H1 (cell line): Measurements from ENCODE around the gene OSBPL5. TPM values are rescaled to one million over a fixed set of nuclear protein-coding genes. Genes with fewer than 3 reads are reported as not detected.

Source experiments
- CHD7 ChIP-seq: fragments of 300-600 bp; sonication (generic); IDR thresholded peaks from 2 replicates; pipeline ENCODE4 v1.7.1; 2012; ENCODE audit warnings: low read length, moderate library complexity, mild to moderate bottlenecking, inconsistent platforms; ENCODE audit not compliant: insufficient replicate concordance
- polyA plus RNA-seq, 7 experiments: library from polyadenylated mRNA; depleted of rRNA in 3 of 7; stranded (reverse) in 5 of 7; unstranded in 2 of 7; fragments of >200 nt in 5 of 7; fragments of 200-250 nt in 2 of 7; gene quantifications; 1 replicate in 5 of 7; 2 replicates in 1 of 7; 4 replicates in 1 of 7; pipeline versions ENCODE4 v1.2.1 to v1.2.3, GENCODE V29; 2011 to 2013; ENCODE audit warnings: missing spikeins in 2 of 7, mixed read lengths in 2 of 7
- total RNA-seq: library from RNA; stranded (reverse); fragmentation: NEBNext Ultra II Directional; extraction: Animal tissue kit (Norgen Biotek cat#: 25700); gene quantifications from 2 replicates; pipeline ENCODE4 v1.2.1, GENCODE V29; 2021

The OSBPL5 gene
- total and polyA plus RNA-seq, 2 of the 8 experiments (the other 6 are each of a cell fraction or from before 2014, with no cell fraction given), result 3.4 to 9.9 TPM

DNA sequence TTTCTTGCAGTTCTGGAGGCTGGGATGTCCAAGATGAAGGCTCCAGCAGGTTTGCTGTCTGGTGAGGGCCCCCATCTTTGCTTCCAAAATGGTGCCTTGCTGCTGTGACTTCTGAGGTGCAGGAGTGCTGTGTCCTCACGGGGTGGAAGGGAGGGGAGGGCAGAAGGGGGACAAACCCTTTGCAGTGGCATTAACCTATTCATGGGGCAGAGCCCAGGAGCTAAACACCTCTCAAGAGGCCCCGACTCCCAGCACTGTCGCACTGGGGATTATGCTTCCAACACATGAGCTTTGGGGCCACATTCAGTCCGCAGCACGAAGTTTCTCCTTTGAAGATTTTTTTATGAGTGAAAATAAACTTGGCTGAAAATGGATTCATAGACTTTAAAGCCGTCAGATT is 25.5 kb upstream of the OSBPL5 start (continued):
- no peak for TF ChIP-seq CHD7
